Parathyroid adenoma (tissue), 2 donors: ENCODE measurements around the gene CERS2.

Experiments
- H2AFZ ChIP-seq: fragments of 300-600 bp; sonication (generic); one replicate; pipeline ENCODE4 v1.7.0; 2017; ENCODE audit warnings: antibody characterized with exemption, mild to moderate bottlenecking
- H3K27ac ChIP-seq: fragments of 300-600 bp; sonication (generic); one replicate; pipeline ENCODE4 v1.7.0; 2017
- H3K27me3 ChIP-seq: fragments of 300-600 bp; sonication (generic); one replicate; pipeline ENCODE4 v1.7.0; 2017; ENCODE audit warnings: low read length; ENCODE audit not compliant: control insufficient read depth, insufficient read depth
- H3K36me3 ChIP-seq: fragments of 300-600 bp; sonication (generic); one replicate; pipeline ENCODE4 v1.7.0; 2017; ENCODE audit warnings: low read length; ENCODE audit not compliant: control insufficient read depth, insufficient read depth
- H3K4me1 ChIP-seq: fragments of 300-600 bp; sonication (generic); one replicate; pipeline ENCODE4 v1.7.0; 2017; ENCODE audit warnings: control low read depth
- H3K4me2 ChIP-seq: fragments of 300-600 bp; sonication (generic); one replicate; pipeline ENCODE4 v1.7.0; 2017; ENCODE audit warnings: low read length
- H3K4me3 ChIP-seq: fragments of 300-600 bp; sonication (generic); one replicate; pipeline ENCODE4 v1.7.0; 2017; ENCODE audit warnings: low read depth, low read length
- H3K79me2 ChIP-seq: fragments of 300-600 bp; sonication (generic); one replicate; pipeline ENCODE4 v1.7.0; 2017; ENCODE audit warnings: control low read depth
- H3K9ac ChIP-seq: fragments of 300-600 bp; sonication (generic); one replicate; pipeline ENCODE4 v1.7.0; 2017; ENCODE audit warnings: mild to moderate bottlenecking
- H3K9me3 ChIP-seq: fragments of 300-600 bp; sonication (generic); one replicate; pipeline ENCODE4 v1.7.0; 2017; ENCODE audit warnings: low read length; ENCODE audit not compliant: control insufficient read depth
- TF ChIP-seq, protein P1 (sequence below): fragments of 300-600 bp; sonication (generic); IDR thresholded peaks from one replicate; pipeline ENCODE4 v1.7.0; 2017; ENCODE audit warnings: antibody characterized with exemption, mild to moderate bottlenecking
- donor health status: primary hyperparathyroidism.

The CERS2 gene

DNA sequence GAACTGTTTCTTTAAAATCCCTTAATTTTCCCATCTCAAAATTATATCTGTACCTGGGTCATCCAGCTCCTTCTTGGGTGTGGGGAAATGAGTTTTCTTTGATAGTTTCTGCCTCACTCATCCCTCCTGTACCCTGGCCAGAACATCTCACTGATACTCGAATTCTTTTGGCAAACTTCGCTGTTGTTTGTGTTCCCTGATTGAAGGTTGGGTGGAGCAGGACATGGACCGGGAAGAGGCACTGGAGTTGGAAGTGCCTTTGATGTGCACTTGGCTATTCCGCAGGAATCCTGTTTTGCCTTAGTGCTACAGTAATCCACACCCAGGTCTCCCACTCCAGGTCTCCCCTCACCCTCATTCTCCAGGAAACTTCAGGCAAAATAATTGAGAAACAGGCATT is 20.8 kb upstream of the CERS2 start:
- no peak overlapping the region for H3K4me3 ChIP-seq

DNA sequence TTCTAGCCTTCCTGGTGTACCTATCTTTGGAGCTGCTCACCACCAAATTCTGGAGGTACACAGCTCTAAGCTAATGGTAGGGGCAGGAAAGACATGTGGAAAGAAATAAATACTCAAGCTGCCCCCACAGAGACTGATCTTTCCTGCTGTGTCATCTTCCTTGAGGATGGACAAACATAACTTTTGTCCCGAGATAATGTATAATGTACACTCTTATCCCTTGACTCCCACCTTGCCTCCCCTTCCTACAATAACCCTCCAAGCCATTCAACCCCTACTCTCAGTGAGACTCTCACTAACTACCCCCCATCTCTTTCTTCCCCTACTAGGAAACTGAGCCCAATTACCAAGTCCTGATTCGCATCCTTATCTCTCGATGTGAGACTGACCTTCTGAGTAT is 19.6 kb upstream of the CERS2 start:
- H3K9me3 ChIP-seq, result no peaks in the 10 kb centered on the region
- no peak overlapping the region for H3K9ac ChIP-seq
- no peak overlapping the region for H3K27ac ChIP-seq
- TF ChIP-seq, protein P1, sequence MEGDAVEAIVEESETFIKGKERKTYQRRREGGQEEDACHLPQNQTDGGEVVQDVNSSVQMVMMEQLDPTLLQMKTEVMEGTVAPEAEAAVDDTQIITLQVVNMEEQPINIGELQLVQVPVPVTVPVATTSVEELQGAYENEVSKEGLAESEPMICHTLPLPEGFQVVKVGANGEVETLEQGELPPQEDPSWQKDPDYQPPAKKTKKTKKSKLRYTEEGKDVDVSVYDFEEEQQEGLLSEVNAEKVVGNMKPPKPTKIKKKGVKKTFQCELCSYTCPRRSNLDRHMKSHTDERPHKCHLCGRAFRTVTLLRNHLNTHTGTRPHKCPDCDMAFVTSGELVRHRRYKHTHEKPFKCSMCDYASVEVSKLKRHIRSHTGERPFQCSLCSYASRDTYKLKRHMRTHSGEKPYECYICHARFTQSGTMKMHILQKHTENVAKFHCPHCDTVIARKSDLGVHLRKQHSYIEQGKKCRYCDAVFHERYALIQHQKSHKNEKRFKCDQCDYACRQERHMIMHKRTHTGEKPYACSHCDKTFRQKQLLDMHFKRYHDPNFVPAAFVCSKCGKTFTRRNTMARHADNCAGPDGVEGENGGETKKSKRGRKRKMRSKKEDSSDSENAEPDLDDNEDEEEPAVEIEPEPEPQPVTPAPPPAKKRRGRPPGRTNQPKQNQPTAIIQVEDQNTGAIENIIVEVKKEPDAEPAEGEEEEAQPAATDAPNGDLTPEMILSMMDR, result no peak
- H3K4me3 ChIP-seq, result no peak overlapping the region
- no peaks in the 10 kb centered on the region for H3K36me3 ChIP-seq
- no peaks in the 10 kb centered on the region for H3K27me3 ChIP-seq
- no peaks in the 10 kb centered on the region for H3K4me1 ChIP-seq
- no peaks in the 10 kb centered on the region for H3K79me2 ChIP-seq
- H2AFZ ChIP-seq, result no peak overlapping the region
- no peak overlapping the region for H3K4me2 ChIP-seq

More for the DNA sequence above, 20.8 kb upstream of the CERS2 start:
- TF ChIP-seq, protein P1, result no peak
- Histone ChIP-seq H3K4me1 (no peaks in the 10 kb centered on the region), H3K9ac (no peak overlapping the region), H3K27ac (no peak overlapping the region), H3K9me3 (no peaks in the 10 kb centered on the region), H3K79me2 (no peaks in the 10 kb centered on the region), H3K27me3 (no peaks in the 10 kb centered on the region), H3K36me3 (no peaks in the 10 kb centered on the region), H3K4me2 (no peak overlapping the region), H2AFZ (no peak overlapping the region)

DNA sequence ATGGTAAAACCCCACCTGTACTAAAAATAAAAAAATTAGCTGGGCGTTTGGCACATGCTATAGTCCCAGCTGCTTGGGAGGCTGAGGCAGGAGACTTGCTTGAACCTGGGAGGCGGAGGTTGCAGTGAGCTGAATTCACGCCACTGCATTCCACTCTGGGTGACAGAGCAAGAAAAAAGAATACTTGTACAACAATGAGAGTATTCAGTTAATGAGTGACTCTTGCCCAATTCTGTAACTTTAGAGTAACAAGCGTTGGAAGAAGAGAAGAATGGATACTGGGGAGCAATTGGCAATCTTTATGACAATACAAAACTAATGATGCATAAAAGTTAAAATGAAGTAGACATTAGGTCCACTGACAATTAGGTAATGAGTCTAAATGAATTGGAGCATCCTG is 18.0 kb upstream of the CERS2 start:
- TF ChIP-seq, protein P1, result no peak
- Histone ChIP-seq H3K27me3 (no peaks in the 10 kb centered on the region), H3K27ac (no peak overlapping the region), H3K36me3 (no peaks in the 10 kb centered on the region), H3K9ac (no peak overlapping the region), H3K4me1 (peaks cover 7% of the 10 kb centered on the region), H2AFZ (no peak overlapping the region), H3K9me3 (no peaks in the 10 kb centered on the region), H3K79me2 (no peaks in the 10 kb centered on the region), H3K4me2 (no peak overlapping the region), H3K4me3 (no peak overlapping the region)

DNA sequence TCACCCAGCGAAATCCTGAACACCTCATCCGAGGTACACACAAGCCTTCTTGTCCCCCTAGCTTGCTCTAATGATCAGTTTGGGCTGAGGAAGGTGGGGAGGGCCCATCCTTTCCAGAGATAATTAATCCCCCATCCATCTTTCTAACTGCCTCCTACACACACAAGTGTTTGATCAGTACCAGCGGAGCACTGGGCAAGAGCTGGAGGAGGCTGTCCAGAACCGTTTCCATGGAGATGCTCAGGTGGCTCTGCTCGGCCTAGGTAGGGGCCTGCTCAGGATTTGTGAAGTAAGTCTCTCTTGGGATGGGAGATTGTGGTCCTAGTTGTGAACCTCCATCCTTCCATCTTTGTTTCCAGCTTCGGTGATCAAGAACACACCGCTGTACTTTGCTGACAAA is 13.3 kb upstream of the CERS2 start:
- Histone ChIP-seq H3K27ac (peak overlapping the region; percentile 29), H3K9ac (no peak overlapping the region), H2AFZ (peak overlapping the region; percentile 38), H3K27me3 (no peaks in the 10 kb centered on the region), H3K36me3 (no peaks in the 10 kb centered on the region), H3K79me2 (no peaks in the 10 kb centered on the region), H3K4me1 (peaks cover 10% of the 10 kb centered on the region), H3K9me3 (no peaks in the 10 kb centered on the region), H3K4me3 (no peak overlapping the region), H3K4me2 (peak overlapping the region; percentile 0)
- TF ChIP-seq, protein P1, result no peak

DNA sequence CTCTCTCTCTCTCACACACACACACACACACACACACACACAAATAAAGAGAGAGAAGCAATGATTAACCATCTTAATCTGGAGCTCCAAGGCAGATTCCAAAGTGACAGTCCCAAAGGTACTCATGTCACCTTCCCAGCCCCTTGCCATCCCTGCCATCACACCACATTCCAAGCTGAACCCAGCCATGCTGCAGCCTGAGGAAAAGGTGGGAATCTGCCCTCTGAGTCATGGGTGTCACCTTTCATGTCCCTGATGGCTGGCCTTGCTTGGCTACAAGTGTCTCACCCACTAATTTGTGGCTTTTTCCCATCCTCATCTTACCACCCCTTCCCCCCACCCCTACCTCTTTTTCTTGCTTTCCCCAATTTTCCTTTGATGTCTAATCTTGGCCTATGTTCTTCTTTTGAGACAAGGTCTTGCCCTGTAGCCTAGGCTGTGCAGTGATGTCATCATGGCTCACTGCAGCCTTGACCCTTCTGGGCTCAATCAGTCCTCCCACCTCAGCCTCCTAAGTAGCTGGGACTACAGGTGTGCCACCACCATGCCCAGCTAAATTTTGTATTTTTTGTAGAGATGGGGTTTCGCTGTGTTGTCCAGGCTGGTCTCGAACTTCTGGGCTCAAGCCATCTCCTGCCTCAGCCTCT is 10.7 kb upstream of the CERS2 start:
- Histone ChIP-seq H3K4me1 (peaks cover 20% of the 10 kb centered on the region), H3K27ac (no peak overlapping the region), H3K9me3 (no peaks in the 10 kb centered on the region), H3K79me2 (no peaks in the 10 kb centered on the region), H3K4me3 (no peak overlapping the region), H2AFZ (no peak overlapping the region), H3K9ac (no peak overlapping the region), H3K4me2 (no peak overlapping the region), H3K36me3 (no peaks in the 10 kb centered on the region), H3K27me3 (no peaks in the 10 kb centered on the region)
- TF ChIP-seq, protein P1, result no peak
